HL-60/S4 treated with retinoic acid at 250 ng/mL for 4 days and 3 days (cell line): ENCODE data around the gene UBE2L6.

Source experiments
- in situ Hi-C: fragments of 300-500 bp; cut with MboI; formaldehyde crosslinking; loops from 2 replicates; pipeline ENCODE4 v1.7.0; 2022; ENCODE audit warnings: low sequenced_read_pairs

Gene UBE2L6

DNA sequence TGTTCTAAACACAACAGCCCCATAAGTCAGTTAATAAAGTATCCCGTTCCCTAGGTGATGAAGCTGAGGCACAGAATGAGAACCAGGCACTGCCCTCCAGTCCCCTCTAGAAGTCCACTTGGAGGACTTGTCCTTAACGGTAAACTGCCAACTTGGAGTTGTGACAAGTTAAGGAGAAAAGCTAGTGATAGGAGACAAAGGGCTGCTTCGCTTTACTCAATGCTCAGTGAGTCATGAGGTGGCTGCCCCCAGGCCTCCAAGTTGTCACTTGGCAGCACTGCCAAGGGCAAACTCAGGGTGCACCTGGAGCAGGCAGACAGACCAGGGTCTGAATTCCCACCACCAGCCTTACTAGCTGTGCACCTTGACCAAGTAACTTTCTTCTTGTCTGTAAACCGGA is 65.5 kb downstream of the UBE2L6 start:
- in situ Hi-C loops: no loop called here
